MCF 10A (cell line): ENCODE measurements around the gene ABCB9. TPM values are rescaled to one million over a fixed set of nuclear protein-coding genes. Genes with fewer than 3 reads are reported as not detected.

Source experiments
- BruUV-seq: library from RNA; stranded (reverse); fragments of 400-500 nt; replicated peaks from 2 replicates; lab custom pipeline; 2021; lab: Mats Ljungman, UMichigan
- CTCF ChIA-PET: fragments of 300-600 bp; sonication (Branson Sonifier 250); formaldehyde crosslinking; extraction: SDS; loops from one replicate; lab custom pipeline; 2021; ENCODE audit warnings: antibody characterized with exemption, inconsistent platforms; lab: Yijun Ruan, JAX
- POLR2A ChIA-PET: fragments of 300-600, 350-650 bp; sonication (Branson Sonifier 250); formaldehyde crosslinking; extraction: SDS; loops from one replicate; lab custom pipeline; 2020; ENCODE audit warnings: antibody characterized with exemption, inconsistent platforms; lab: Yijun Ruan, JAX
- DNase-seq: peaks from one replicate; pipeline ENCODE4 v3.0.0-alpha.2; 2018; ENCODE audit not compliant: unreplicated experiment
- H3K27ac Mint-ChIP-seq: one replicate; pipeline ENCODE4 v1.8.0; 2022; ENCODE audit warnings: mild to moderate bottlenecking, low read depth, mixed read lengths; ENCODE audit not compliant: unreplicated experiment
- H3K27me3 Mint-ChIP-seq: one replicate; pipeline ENCODE4 v1.8.0; 2022; ENCODE audit warnings: mixed read lengths; ENCODE audit not compliant: insufficient read depth, unreplicated experiment
- H3K36me3 Mint-ChIP-seq: one replicate; pipeline ENCODE4 v1.8.0; 2022; ENCODE audit warnings: mild to moderate bottlenecking, moderate library complexity, mixed read lengths; ENCODE audit not compliant: insufficient read depth, unreplicated experiment
- H3K4me1 Mint-ChIP-seq: one replicate; pipeline ENCODE4 v1.8.0; 2022; ENCODE audit warnings: mixed read lengths; ENCODE audit not compliant: insufficient read depth, unreplicated experiment
- H3K4me3 Mint-ChIP-seq: one replicate; pipeline ENCODE4 v1.8.0; 2022; ENCODE audit warnings: mild to moderate bottlenecking, moderate library complexity, mixed read lengths; ENCODE audit not compliant: unreplicated experiment
- H3K9me3 Mint-ChIP-seq: one replicate; pipeline ENCODE4 v1.8.0; 2022; ENCODE audit warnings: mixed read lengths; ENCODE audit not compliant: unreplicated experiment
- intact Hi-C: fragments of 100-400 bp; cut with micrococcal nuclease; formaldehyde crosslinking; loops from 2 replicates; pipeline ENCODE4 v1.14.1; 2022
- total RNA-seq: library from RNA; stranded (reverse); gene quantifications from 2 replicates; pipeline ENCODE4 v1.2.3, GENCODE V29; 2022
- TF ChIP-seq, protein P1 (sequence below): fragments of 200-600 bp; IDR thresholded peaks from one replicate; pipeline ENCODE4 v1.8.0; 2022; ENCODE audit warnings: antibody characterized with exemption, mild to moderate bottlenecking; ENCODE audit not compliant: unreplicated experiment

ABCB9 gene
- total RNA-seq, 1 experiment from 2014 or later, result 1.6 TPM

GRCh38 chr12:122999986-123000420 lies 33.7 kb upstream of the ABCB9 start:
- no peaks in the 10 kb centered on the region for H3K9me3 Mint-ChIP-seq
- intact Hi-C loops, result no loop called here
- BruUV-seq, result no TSS peak
- H3K4me3 Mint-ChIP-seq, result no peak overlapping the region
- no peaks in the 10 kb centered on the region for H3K4me1 Mint-ChIP-seq
- ChIA-PET CTCF (interaction anchor here (0.5 to 0.7 kb wide), 2 partner anchors 44 to 165 kb away, joined by 3 to 4 read pairs; no protein-coding TSS in a partner anchor), POLR2A (no interaction called here)
- H3K27ac Mint-ChIP-seq, result no peak overlapping the region
- DNase-seq, result no peak
- TF ChIP-seq, protein P1, sequence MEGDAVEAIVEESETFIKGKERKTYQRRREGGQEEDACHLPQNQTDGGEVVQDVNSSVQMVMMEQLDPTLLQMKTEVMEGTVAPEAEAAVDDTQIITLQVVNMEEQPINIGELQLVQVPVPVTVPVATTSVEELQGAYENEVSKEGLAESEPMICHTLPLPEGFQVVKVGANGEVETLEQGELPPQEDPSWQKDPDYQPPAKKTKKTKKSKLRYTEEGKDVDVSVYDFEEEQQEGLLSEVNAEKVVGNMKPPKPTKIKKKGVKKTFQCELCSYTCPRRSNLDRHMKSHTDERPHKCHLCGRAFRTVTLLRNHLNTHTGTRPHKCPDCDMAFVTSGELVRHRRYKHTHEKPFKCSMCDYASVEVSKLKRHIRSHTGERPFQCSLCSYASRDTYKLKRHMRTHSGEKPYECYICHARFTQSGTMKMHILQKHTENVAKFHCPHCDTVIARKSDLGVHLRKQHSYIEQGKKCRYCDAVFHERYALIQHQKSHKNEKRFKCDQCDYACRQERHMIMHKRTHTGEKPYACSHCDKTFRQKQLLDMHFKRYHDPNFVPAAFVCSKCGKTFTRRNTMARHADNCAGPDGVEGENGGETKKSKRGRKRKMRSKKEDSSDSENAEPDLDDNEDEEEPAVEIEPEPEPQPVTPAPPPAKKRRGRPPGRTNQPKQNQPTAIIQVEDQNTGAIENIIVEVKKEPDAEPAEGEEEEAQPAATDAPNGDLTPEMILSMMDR, result no peak
- no peaks in the 10 kb centered on the region for H3K27me3 Mint-ChIP-seq
- H3K36me3 Mint-ChIP-seq, result no peaks in the 10 kb centered on the region

DNA sequence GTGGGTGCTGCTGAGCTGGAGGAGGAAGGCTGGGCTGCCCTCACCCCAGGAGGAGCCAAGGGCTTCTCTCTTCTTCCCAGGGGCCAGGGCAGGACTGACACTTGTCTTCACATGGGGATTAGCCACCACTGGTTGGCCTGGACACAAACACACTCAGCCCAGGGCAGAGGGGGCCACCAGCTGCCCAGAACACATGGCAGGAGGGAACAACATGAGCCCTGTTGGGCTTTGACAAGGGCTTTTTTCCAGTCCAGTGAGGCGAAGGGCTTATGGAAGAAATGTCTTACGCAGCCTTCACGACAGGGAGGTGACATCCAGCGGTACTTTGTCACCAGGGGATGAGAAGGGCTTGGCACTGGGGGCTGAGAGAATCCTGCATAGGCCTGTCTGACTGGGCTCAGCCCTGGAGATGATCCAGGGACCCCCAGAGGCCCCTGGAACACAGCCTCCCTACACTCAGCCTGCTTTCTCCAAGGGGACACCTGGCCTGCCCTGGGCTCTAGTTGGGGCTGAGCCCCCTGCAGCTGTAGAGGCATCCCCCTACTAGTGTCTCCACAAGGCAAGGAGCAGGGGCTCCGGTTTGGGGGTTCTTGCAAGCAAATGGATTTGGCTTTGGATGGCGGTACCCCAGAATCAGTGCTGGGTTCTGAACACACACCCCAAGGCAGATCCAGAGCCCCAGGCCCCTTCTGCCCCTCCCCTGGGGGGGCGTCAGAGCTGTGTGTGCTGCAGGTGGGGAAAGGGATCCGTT lies 33.1 kb upstream of the ABCB9 start:
- Mint-ChIP-seq H3K4me3 (no peak overlapping the region), H3K36me3 (no peaks in the 10 kb centered on the region), H3K9me3 (no peaks in the 10 kb centered on the region), H3K27ac (no peak overlapping the region), H3K4me1 (no peaks in the 10 kb centered on the region), H3K27me3 (no peaks in the 10 kb centered on the region)
- CTCF ChIA-PET, result interaction anchor here (0.7 kb wide), 1 partner anchor 166 kb away, joined by 3 read pairs; no protein-coding TSS in a partner anchor
- BruUV-seq, result no TSS peak
- DNase-seq, result no peak
- TF ChIP-seq, protein P1, result no peak
- intact Hi-C loops, result no loop called here
- POLR2A ChIA-PET, result no interaction called here

GRCh38 chr12:122998316-122998715 lies 32.1 kb upstream of the ABCB9 start:
- Mint-ChIP-seq H3K4me3 (no peak overlapping the region), H3K27me3 (no peaks in the 10 kb centered on the region), H3K27ac (no peak overlapping the region), H3K4me1 (no peaks in the 10 kb centered on the region), H3K36me3 (no peaks in the 10 kb centered on the region), H3K9me3 (no peaks in the 10 kb centered on the region)
- DNase-seq, result no peak
- intact Hi-C loops, result no loop called here
- ChIA-PET POLR2A (no interaction called here), CTCF (interaction anchor here (0.5 kb wide), 1 partner anchor 164 kb away, joined by 3 read pairs; no protein-coding TSS in a partner anchor)
- BruUV-seq, result no TSS peak
- TF ChIP-seq, protein P1, result no peak

DNA sequence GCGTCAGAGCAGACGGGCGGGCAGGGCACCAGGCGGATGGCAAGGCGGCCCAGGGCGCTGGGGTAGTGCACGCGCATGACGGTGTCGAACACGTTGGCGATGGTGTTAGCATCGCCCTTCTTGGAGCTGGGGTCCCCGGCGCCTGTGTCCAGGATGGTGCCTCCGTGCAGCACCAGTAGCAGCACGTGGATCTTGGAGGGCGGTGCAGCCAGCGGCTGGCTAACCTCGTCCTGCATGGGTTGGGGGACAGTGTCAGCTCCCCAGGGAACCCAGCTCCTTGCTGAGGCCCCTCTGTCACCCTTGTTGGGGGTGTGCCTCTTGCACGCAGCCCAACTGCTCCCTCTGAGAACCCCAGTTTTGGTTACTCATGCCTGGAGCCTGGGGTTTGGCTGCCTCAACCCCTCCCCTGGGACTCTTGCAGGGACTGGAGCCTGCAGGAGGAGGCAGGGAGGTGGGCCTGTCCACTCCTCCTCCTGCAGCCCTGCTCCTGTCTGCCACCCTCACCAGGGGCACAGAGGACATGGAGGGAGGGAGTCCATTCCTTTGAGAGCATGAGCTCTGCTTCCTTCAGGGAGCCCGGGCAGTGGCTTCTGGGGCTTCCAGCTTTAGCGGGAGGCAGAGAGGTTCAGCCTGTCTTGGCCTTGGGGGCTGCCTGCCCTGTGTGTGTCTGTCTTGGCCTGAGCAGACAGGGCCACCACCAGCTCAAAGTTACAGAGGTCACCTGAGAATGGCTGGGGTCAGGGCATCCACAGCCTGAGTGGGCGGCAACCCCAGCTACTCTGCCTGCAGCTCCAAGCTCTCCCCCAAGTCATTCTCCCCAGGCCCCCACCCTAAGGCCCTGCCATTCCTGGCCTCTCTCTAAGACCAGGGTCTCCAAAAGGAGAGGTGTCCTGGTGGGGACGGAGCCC lies 31.3 kb upstream of the ABCB9 start:
- ChIA-PET POLR2A (no interaction called here), CTCF (interaction anchor here (0.5 to 0.8 kb wide), 2 partner anchors 163 to 223 kb away, joined by 3 read pairs; no protein-coding TSS in a partner anchor)
- H3K36me3 Mint-ChIP-seq, result no peaks in the 10 kb centered on the region
- H3K4me3 Mint-ChIP-seq, result no peak overlapping the region
- no peaks in the 10 kb centered on the region for H3K27me3 Mint-ChIP-seq
- no peaks in the 10 kb centered on the region for H3K9me3 Mint-ChIP-seq
- intact Hi-C loops, result no loop called here
- no peak overlapping the region for H3K27ac Mint-ChIP-seq
- H3K4me1 Mint-ChIP-seq, result no peaks in the 10 kb centered on the region
- TF ChIP-seq, protein P1, result no peak
- no TSS peak for BruUV-seq
- DNase-seq, result no peak
